Gastrocnemius medialis (tissue), 4 donors: ENCODE results near the gene POLR2A.

Experiments
- CTCF ChIP-seq, 5 experiments: fragments of 450-650 bp in 3 of 5; fragments of 200-600 bp in 2 of 5; sonication (generic) in 2 of 5; IDR thresholded peaks in 4 of 5; conservative IDR thresholded peaks in 1 of 5; 1 replicate in 4 of 5; 2 replicates in 1 of 5; pipeline ENCODE4 v1.5.1; 2016 to 2019; ENCODE audit warnings: antibody characterized with exemption in 5 of 5, mild to moderate bottlenecking in 3 of 5, moderate library complexity in 3 of 5
- POLR2A ChIP-seq, 2 donors: fragments of 450-650 bp; IDR thresholded peaks; one replicate each; pipeline ENCODE4 v1.6.1; 2017; ENCODE audit warnings: antibody characterized with exemption in 2 of 2, mild to moderate bottlenecking in 2 of 2, moderate library complexity in 2 of 2

- TF ChIP-seq CTCF (IDR thresholded peaks at IDR 0.05 in 4 of 5, conservative IDR thresholded peaks at IDR 0.05 in 1 of 5) (no peak), POLR2A (IDR thresholded peaks at IDR 0.05) (no peak)
Measured at GRCh38 chr17:7465597-7466275, 18.4 kb upstream of the POLR2A start.
